CD4-positive, alpha-beta T cell (primary cell): Measurements from ENCODE around the gene ASCC3. TPM values are rescaled to one million over a fixed set of nuclear protein-coding genes. Genes with fewer than 3 reads are reported as not detected.
A peak's percentile ranks its signal among the peaks of the same experiment; 100 is the strongest.

Experiments
- ATAC-seq: fragments of 200-7000 bp; cut with Tn5 transposase; one replicate; pipeline ENCODE4 v1.10.0; 2022; ENCODE audit warnings: mild to moderate bottlenecking; ENCODE audit not compliant: poor library complexity
- CTCF ChIA-PET: fragments of 350-600 bp; sonication (Branson Sonifier 250); formaldehyde crosslinking; loops from one replicate; lab custom pipeline; 2021; ENCODE audit warnings: antibody characterized with exemption, inconsistent platforms; lab: Charles Lee
- POLR2A ChIA-PET: fragments of 350-600 bp; sonication (Branson Sonifier 250); formaldehyde crosslinking; loops from one replicate; lab custom pipeline; 2021; ENCODE audit warnings: antibody characterized with exemption, inconsistent platforms; lab: Charles Lee
- DNase-seq, 14 experiments: peaks; one replicate each; pipeline ENCODE4 v3.0.0-alpha.2; 2013 to 2020; ENCODE audit warnings: mixed read lengths in 2 of 14
- H3K27ac ChIP-seq, 2 donors: one replicate each; pipeline versions ENCODE4 v1.5.1 to v1.7.0; 2013; ENCODE audit warnings: low read length in 2 of 2, low read depth in 1 of 2, mild to moderate bottlenecking in 1 of 2
- H3K27me3 ChIP-seq, 2 experiments: 1 replicate in 1 of 2; 2 replicates in 1 of 2; pipeline versions ENCODE4 v1.6.1 to v1.7.0; 2013; ENCODE audit warnings: low read length in 2 of 2, control low read depth in 1 of 2, mild to moderate bottlenecking in 1 of 2, moderate library complexity in 1 of 2; ENCODE audit not compliant: insufficient read depth in 2 of 2, control insufficient read depth in 1 of 2
- H3K36me3 ChIP-seq: one replicate; pipeline ENCODE4 v1.6.1; 2013; ENCODE audit warnings: low read length, control low read depth; ENCODE audit not compliant: insufficient read depth
- H3K4me1 ChIP-seq: one replicate; pipeline ENCODE4 v1.6.1; 2013; ENCODE audit warnings: low read length, control low read depth; ENCODE audit not compliant: insufficient read depth
- H3K4me3 ChIP-seq: one replicate; pipeline ENCODE4 v1.5.1; 2013; ENCODE audit warnings: mild to moderate bottlenecking, low read length, moderate library complexity
- H3K9me3 ChIP-seq, 2 experiments: 1 replicate in 1 of 2; 2 replicates in 1 of 2; pipeline versions ENCODE4 v1.6.1 to v1.7.0; 2013; ENCODE audit warnings: low read length in 2 of 2, mild to moderate bottlenecking in 2 of 2, control low read depth in 1 of 2, moderate library complexity in 1 of 2; ENCODE audit not compliant: control insufficient read depth in 1 of 2, insufficient read depth in 1 of 2
- H3K27ac Mint-ChIP-seq: one replicate; pipeline ENCODE4 v1.8.0; 2020; ENCODE audit warnings: mixed read lengths
- H3K27me3 Mint-ChIP-seq: one replicate; pipeline ENCODE4 v1.8.0; 2021; ENCODE audit warnings: mixed read lengths
- H3K36me3 Mint-ChIP-seq: one replicate; pipeline ENCODE4 v1.8.0; 2021; ENCODE audit warnings: low read depth, mixed read lengths
- H3K4me1 Mint-ChIP-seq: one replicate; pipeline ENCODE4 v1.8.0; 2021; ENCODE audit warnings: low read depth, mixed read lengths
- H3K4me3 Mint-ChIP-seq: one replicate; pipeline ENCODE4 v1.8.0; 2020; ENCODE audit warnings: mild to moderate bottlenecking, mixed read lengths
- H3K9me3 Mint-ChIP-seq: one replicate; pipeline ENCODE4 v1.8.0; 2020; ENCODE audit warnings: mixed read lengths
- CTCF ChIP-seq: fragments of 200-600 bp; IDR thresholded peaks from one replicate; pipeline ENCODE4 v1.8.0; 2022; ENCODE audit warnings: antibody characterized with exemption, mild to moderate bottlenecking
- intact Hi-C, 2 experiments: fragments of 100-400 bp; cut with DNase I in 1 of 2; cut with micrococcal nuclease in 1 of 2; formaldehyde crosslinking; loops; one replicate each; pipeline versions ENCODE4 v1.15.1 to v1.9.0; 2023 to 2025; cut with DNase I, micrococcal nuclease
- total RNA-seq, 174 experiments: library from RNA in 2 of 174; stranded (reverse) in 2 of 174; gene quantifications; one replicate each; pipeline ENCODE4 v1.2.3 and lab custom pipeline; 2021 to 2026

ASCC3 gene
- total RNA-seq, 2 experiments from 2014 or later, result 28.9 to 30.4 TPM

- ATAC-seq, result no peak
- Mint-ChIP-seq H3K27me3 (no peaks in the 10 kb centered on the region), H3K27ac (no peak overlapping the region), H3K36me3 (peaks cover 53% of the 10 kb centered on the region), H3K9me3 (peaks cover 3% of the 10 kb centered on the region), H3K4me3 (no peak overlapping the region), H3K4me1 (no peaks in the 10 kb centered on the region)
- no peak for DNase-seq
- H3K4me3 ChIP-seq, result no peak overlapping the region
- POLR2A ChIA-PET, result no interaction called here
- peak; percentile 18 for TF ChIP-seq CTCF
- intact Hi-C loops, result no loop called here
- no peaks in the 10 kb centered on the region for H3K36me3 ChIP-seq
- H3K4me1 ChIP-seq, result no peaks in the 10 kb centered on the region
- peaks cover 0 to 4% of the 10 kb centered on the region in 2 experiments for H3K9me3 ChIP-seq
- CTCF ChIA-PET, result no interaction called here
- H3K27ac ChIP-seq, result no peak overlapping the region
- H3K27me3 ChIP-seq, result no peaks in the 10 kb centered on the region
Measured at GRCh38 chr6:100573166-100573565, 308.0 kb downstream of the ASCC3 start.

GRCh38 chr6:100568255-100568654 is 312.9 kb downstream of the ASCC3 start:
- peak in 1 of 14 experiments; percentile 10 for DNase-seq
- H3K4me3 Mint-ChIP-seq, result no peak overlapping the region
- intact Hi-C loops, result no loop called here
- H3K27me3 ChIP-seq, result no peaks in the 10 kb centered on the region
- no peaks in the 10 kb centered on the region for H3K27me3 Mint-ChIP-seq
- no peak for TF ChIP-seq CTCF
- H3K27ac Mint-ChIP-seq, result no peak overlapping the region
- H3K9me3 Mint-ChIP-seq, result no peaks in the 10 kb centered on the region
- peaks cover 47% of the 10 kb centered on the region for H3K36me3 Mint-ChIP-seq
- no peaks in the 10 kb centered on the region for H3K4me1 ChIP-seq
- no peak overlapping the region for H3K27ac ChIP-seq
- H3K9me3 ChIP-seq, result peaks cover 0 to 4% of the 10 kb centered on the region in 2 experiments
- H3K36me3 ChIP-seq, result no peaks in the 10 kb centered on the region
- no peak overlapping the region for H3K4me3 ChIP-seq
- no peak for ATAC-seq
- CTCF ChIA-PET, result no interaction called here
- POLR2A ChIA-PET, result no interaction called here
- no peaks in the 10 kb centered on the region for H3K4me1 Mint-ChIP-seq

- Histone ChIP-seq H3K36me3 (no peaks in the 10 kb centered on the region), H3K9me3 (peaks cover 0 to 4% of the 10 kb centered on the region in 2 experiments), H3K4me3 (no peak overlapping the region), H3K4me1 (no peaks in the 10 kb centered on the region), H3K27me3 (no peaks in the 10 kb centered on the region), H3K27ac (no peak overlapping the region)
- ChIA-PET CTCF (no interaction called here), POLR2A (no interaction called here)
- no peaks in the 10 kb centered on the region for H3K4me1 Mint-ChIP-seq
- intact Hi-C loops, result no loop called here
- TF ChIP-seq CTCF, result no peak
- H3K36me3 Mint-ChIP-seq, result peaks cover 34% of the 10 kb centered on the region
- no peaks in the 10 kb centered on the region for H3K9me3 Mint-ChIP-seq
- DNase-seq (no peak), ATAC-seq (no peak)
- H3K27ac Mint-ChIP-seq, result no peak overlapping the region
- H3K27me3 Mint-ChIP-seq, result no peaks in the 10 kb centered on the region
- H3K4me3 Mint-ChIP-seq, result no peak overlapping the region
Measured at GRCh38 chr6:100566563-100566962, 314.6 kb downstream of the ASCC3 start.
